HG03039 (cell line): ENCODE results near the gene HDHD2.
"Not testable (repeated sequence)": the region's sequence is repeated elsewhere in the genome, so short reads cannot be mapped to it uniquely, and the experiment has no call there.

Experiments
- ATAC-seq: cut with Tn5 transposase; IDR thresholded peaks from one replicate; pipeline ENCODE4 v1.9.1; 2021; ENCODE audit warnings: mild to moderate bottlenecking, moderate library complexity; ENCODE audit not compliant: unreplicated experiment

HDHD2 gene, protein sequence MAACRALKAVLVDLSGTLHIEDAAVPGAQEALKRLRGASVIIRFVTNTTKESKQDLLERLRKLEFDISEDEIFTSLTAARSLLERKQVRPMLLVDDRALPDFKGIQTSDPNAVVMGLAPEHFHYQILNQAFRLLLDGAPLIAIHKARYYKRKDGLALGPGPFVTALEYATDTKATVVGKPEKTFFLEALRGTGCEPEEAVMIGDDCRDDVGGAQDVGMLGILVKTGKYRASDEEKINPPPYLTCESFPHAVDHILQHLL

DNA sequence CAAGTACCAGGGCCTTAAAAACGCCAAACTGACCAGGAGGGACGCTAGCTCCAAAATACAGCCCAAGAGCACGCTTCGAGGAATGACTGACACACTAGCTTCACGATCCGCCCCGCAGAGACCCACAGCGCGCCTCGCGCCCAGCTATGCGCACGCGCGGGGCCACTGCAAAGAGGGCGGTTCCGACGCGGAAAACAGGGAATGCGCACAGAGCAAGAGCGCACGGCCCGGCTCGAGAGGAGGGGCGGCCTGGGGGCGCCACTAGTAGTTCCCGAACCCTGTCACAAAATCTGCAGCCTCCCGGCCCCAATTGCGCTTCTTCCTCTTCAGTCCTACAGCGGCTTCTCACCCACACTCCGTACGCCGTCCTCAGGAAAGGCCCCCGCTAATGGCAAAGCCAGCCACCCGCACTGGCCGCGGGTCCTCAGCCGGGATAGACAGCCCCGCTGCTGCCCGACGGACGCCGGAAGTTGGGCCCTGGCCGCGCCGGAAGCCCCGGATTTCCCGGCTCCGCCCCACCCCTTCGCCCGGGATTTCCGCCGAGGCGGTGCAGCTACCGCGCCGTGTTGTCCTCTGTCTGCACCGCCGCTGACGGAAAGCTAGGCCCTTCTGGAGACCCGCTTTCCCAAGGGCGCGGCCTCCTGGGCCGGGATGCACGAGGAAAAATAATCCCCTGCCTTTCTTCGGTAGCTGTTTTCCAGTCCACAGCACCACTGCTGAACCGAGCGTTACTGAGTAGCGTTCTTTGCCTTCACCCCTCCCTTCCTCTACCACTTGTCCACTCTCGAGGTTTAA lies at the start of gene HDHD2:
Gene HDHD2 (minus strand): TSS at position 472 of the 795 bp plus-strand sequence. CDS start 14,061 bp downstream, outside the sequence.
- ATAC-seq = peak; percentile 91

GRCh38 chr18:47195961-47196360 lies 45.7 kb upstream of the HDHD2 start:
- not testable (repeated sequence) for ATAC-seq

DNA sequence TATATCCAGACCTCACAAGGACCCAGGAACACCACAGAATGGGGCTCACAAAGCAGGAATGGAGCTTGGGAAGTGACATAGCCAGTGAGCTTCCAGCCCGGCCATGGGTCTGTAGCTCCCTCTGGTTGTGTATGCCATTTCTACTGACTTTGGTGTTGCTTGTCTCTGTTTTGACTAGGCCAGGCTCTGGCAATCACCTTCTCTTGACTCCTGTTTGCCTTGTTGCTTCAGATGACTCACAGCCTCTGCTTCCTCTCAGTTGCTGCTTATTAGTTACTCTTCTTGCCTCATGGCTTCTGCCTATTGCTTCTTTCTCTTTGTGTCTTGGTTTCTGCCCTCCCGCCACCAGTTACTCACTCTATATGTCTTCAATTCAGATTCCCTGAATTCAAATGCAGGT lies 41.7 kb upstream of the HDHD2 start:
- ATAC-seq = no peak

GRCh38 chr18:47187721-47188120 lies 37.4 kb upstream of the HDHD2 start:
- ATAC-seq = no peak

- no peak for ATAC-seq
Measured at GRCh38 chr18:47184419-47185050, 34.2 kb upstream of the HDHD2 start.

DNA sequence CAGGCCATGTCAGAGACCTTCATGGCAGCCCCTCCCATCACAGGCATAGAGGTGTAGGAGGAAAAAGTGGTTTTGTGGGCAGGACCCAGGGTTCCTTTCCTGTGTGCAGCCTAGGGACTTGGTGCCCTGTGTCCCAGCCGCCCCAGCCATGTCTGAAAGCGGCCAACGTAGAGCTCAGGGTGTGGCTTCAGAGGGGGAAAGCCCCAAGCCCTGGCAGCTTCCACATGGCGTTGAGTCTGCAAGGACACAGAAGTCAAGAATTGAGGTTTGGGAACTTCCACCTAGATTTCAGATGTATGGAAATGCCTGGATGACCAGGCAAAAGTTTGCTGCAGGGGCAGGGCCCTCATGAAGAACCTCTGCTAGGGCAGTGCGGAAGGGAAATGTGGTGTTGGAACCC lies 31.9 kb upstream of the HDHD2 start:
- not testable (repeated sequence) for ATAC-seq

DNA sequence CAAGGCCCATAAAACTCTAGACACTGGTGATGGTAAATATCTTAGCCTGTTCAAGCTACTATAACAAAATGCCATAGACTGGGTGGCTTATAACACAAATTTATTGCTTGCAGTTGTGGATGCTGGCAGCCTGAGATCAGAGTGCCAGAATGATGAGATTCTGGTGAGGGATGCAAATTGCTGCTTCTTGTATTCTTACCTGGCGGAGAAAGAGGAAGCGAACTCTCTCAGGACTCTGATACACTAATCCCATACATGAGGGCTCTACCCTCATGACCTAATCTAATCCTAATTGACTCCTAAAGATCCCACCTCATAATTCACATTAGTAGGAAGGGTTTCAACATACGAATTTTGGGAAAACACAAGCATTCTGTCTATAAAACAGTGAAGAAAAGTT lies 30.5 kb upstream of the HDHD2 start:
- no peak for ATAC-seq

DNA sequence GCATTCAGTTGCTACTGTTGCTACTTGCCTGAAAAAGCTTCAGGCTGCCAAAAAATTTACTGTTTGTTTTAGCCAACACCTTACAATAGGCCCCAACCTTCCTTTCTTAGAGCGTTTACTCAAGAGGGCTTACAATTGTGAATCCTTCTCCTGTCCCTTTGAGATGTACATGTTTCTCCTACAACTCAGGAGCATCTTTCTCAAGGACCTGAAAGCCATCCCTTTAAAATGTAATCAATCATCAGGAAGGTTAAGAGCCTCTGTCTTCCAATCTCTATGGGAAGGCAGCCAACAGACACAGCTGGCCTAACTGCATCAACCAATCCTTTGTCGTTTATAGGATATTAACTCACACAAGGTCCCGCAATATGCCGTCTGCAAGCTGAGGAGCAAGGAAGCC lies 29.2 kb upstream of the HDHD2 start:
- ATAC-seq = no peak

GRCh38 chr18:47175898-47176575 lies 25.7 kb upstream of the HDHD2 start, which contains the start of gene IER3IP1:
Gene IER3IP1 (minus strand): TSS chr18:47176364. CDS start chr18:47176277, 87 bp downstream.
- ATAC-seq = peak; percentile 88

- ATAC-seq = no peak
Measured at GRCh38 chr18:47175283-47175897, 25.1 kb upstream of the HDHD2 start.

- ATAC-seq = no peak
Measured at GRCh38 chr18:47174545-47175116, 24.3 kb upstream of the HDHD2 start.

GRCh38 chr18:47172476-47172875 lies 22.2 kb upstream of the HDHD2 start:
- ATAC-seq = no peak

GRCh38 chr18:47168913-47169312 lies 18.6 kb upstream of the HDHD2 start:
- ATAC-seq = no peak

DNA sequence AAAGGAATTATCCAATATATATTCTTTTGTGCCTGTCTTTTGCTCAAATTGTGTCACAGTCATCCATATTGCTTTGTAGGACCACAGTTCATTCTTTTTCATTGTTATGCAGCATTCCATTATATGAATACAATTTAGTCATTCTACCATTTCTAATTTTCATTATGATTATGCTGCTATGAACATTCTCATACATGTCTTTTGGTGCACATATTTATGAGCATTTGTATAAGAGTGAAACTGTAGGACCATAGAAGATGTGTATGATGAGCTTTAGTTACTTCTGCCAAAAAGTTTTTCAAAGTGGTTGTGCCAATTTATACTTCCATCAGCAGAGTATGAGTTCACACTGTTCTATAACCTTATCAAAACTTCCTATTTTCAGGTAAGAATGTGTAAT lies 18.2 kb upstream of the HDHD2 start:
- ATAC-seq = no peak

DNA sequence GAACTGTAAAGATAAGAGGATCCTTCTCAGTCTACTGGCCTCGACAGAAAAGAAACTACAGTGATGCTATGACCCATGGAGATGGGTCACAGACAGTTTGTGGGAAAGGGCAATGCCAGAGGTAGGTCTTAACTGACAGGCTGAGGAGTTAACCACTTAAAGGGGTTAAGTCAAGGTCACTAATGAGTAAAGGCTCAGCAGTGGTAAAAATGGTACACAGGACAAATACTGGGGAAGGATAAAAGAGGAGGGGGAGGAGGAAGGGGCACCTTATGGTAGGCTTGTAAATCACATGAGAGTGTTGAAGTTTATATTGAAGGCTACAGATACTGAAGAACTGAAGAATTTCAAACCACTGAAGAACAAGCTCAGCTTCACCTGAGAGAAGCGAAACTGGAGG lies 16.0 kb upstream of the HDHD2 start:
- ATAC-seq = no peak

DNA sequence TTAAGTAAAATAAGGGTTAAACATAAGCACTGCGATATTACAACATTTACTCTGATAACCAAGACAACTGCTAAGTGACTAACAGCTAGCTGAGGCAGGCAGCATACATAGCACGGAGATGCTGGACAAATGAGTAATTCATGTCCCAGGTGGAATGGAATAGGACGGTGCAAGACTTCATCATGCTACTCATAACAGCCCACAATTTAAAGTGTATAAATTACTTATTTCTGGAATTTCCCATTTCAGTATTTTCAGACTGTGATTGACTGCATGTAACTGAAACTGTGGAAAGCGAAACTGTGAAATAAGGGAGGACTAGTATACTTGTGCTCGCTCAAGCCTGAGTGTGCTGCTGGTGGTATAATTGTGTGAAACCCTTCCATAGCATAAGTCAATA lies 12.9 kb upstream of the HDHD2 start:
- ATAC-seq = peak; percentile 82

- ATAC-seq = no peak
Measured at GRCh38 chr18:47160256-47160655, 10.0 kb upstream of the HDHD2 start.

DNA sequence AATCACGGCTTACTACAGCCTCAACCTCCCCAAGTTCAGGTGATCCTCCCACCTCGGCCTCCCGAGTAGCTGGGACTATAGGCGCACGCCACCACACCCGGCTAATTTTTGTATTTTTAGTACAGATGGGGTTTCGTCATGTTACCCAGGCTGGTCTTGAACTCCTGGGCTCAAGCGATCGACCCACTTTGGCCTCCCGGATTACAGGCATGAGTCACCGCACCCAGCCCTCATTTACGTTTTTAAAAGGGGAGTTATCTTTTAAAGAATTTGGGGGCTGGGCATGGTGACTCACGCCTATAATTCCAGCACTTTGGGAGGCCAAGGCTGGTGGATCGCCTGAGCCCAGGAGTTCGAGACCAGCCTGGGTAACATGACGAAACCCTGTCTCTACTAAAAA lies 8.1 kb upstream of the HDHD2 start:
- ATAC-seq = not testable (repeated sequence)

GRCh38 chr18:47151439-47151838 lies 1.1 kb upstream of the HDHD2 start:
- ATAC-seq = no peak

DNA sequence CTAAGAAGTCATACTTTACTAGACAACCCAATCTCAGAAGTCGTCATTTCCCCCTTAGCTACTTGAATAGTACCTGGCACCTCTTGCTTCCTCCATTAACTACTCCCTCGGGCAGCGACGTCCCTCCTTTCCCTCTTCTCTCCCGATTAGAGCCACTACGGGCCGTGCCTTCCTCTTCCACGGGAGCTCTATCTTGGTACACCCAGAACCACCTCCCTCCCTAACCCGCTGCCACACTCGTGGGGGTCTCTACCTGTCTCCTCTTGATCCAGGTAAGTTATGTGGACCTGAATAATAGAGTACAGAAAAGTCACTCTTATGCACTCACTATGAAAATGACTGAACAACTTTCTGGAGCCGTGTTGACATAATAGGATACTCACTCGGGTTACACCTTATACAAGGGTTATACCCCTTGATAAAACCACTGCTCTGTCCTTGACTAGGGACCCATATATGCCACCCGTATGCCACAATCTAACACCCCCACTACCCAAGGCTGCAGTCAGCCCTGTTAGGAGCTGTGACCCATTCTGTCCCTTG lies 595 bp upstream of the HDHD2 start:
- ATAC-seq = no peak
